ENCODE measurements around the gene CFAP74. TPM values are rescaled to one million over a fixed set of nuclear protein-coding genes. Genes with fewer than 3 reads are reported as not detected.
A peak's percentile ranks its signal among the peaks of the same experiment; 100 is the strongest.

Gene CFAP74
- total and polyA plus RNA-seq, 2 of the 13 experiments (the other 11 are each of a cell fraction or from before 2014, with no cell fraction given) = 0.27 to 0.62 TPM

DNA sequence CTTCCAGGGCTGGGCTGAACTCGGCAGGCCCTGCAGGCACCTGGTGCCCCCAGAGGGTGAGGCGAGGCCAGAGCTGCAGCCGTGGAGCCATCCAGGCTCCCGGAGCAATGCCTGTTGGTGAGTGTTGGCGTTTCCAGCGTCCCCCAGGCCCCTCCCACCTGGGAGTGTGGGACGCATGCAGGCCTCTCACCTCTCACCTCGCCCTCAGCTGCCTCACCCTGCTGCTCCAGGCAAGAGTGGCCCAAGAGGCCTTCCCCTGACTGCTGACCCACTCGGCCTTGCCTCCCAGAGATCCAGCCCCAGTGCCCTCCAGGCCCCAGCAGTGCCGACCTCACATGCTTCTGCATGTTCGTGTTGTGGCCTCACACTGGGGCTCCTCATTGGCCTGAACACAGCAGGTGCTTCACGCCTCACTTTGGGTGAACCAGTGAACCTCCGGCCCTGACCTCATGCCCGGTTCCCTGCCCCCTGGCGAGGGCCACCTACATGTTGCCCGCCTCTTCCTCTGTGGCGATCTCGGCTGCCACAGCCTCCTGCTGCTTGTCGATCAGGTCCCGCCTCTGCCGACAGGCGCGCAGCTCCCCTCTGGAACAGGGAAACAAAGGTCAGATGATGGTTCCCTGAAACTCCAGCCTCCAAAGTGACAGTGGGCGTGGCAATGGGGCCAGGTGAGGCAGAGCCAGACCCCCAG is 17.0 kb downstream of the CFAP74 start (continued):
- TF ChIP-seq MTA1 (CRISPR knock-in tag; IDR thresholded peaks at IDR 0.05; ENCODE audit: borderline replicate concordance) = no peak
- TF ChIP-seq, protein P1, sequence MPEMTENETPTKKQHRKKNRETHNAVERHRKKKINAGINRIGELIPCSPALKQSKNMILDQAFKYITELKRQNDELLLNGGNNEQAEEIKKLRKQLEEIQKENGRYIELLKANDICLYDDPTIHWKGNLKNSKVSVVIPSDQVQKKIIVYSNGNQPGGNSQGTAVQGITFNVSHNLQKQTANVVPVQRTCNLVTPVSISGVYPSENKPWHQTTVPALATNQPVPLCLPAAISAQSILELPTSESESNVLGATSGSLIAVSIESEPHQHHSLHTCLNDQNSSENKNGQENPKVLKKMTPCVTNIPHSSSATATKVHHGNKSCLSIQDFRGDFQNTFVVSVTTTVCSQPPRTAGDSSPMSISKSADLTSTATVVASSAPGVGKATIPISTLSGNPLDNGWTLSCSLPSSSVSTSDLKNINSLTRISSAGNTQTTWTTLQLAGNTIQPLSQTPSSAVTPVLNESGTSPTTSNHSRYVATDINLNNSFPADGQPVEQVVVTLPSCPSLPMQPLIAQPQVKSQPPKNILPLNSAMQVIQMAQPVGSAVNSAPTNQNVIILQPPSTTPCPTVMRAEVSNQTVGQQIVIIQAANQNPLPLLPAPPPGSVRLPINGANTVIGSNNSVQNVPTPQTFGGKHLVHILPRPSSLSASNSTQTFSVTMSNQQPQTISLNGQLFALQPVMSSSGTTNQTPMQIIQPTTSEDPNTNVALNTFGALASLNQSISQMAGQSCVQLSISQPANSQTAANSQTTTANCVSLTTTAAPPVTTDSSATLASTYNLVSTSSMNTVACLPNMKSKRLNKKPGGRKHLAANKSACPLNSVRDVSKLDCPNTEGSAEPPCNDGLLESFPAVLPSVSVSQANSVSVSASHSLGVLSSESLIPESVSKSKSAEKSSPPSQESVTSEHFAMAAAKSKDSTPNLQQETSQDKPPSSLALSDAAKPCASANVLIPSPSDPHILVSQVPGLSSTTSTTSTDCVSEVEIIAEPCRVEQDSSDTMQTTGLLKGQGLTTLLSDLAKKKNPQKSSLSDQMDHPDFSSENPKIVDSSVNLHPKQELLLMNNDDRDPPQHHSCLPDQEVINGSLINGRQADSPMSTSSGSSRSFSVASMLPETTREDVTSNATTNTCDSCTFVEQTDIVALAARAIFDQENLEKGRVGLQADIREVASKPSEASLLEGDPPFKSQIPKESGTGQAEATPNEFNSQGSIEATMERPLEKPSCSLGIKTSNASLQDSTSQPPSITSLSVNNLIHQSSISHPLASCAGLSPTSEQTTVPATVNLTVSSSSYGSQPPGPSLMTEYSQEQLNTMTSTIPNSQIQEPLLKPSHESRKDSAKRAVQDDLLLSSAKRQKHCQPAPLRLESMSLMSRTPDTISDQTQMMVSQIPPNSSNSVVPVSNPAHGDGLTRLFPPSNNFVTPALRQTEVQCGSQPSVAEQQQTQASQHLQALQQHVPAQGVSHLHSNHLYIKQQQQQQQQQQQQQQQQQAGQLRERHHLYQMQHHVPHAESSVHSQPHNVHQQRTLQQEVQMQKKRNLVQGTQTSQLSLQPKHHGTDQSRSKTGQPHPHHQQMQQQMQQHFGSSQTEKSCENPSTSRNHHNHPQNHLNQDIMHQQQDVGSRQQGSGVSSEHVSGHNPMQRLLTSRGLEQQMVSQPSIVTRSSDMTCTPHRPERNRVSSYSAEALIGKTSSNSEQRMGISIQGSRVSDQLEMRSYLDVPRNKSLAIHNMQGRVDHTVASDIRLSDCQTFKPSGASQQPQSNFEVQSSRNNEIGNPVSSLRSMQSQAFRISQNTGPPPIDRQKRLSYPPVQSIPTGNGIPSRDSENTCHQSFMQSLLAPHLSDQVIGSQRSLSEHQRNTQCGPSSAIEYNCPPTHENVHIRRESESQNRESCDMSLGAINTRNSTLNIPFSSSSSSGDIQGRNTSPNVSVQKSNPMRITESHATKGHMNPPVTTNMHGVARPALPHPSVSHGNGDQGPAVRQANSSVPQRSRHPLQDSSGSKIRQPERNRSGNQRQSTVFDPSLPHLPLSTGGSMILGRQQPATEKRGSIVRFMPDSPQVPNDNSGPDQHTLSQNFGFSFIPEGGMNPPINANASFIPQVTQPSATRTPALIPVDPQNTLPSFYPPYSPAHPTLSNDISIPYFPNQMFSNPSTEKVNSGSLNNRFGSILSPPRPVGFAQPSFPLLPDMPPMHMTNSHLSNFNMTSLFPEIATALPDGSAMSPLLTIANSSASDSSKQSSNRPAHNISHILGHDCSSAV (CRISPR knock-in tag; IDR thresholded peaks at IDR 0.05; ENCODE audit: borderline replicate concordance) = no peak
- no peak for TF ChIP-seq YEATS2 (CRISPR knock-in tag; IDR thresholded peaks at IDR 0.05; ENCODE audit: borderline replicate concordance)
- TF ChIP-seq MTF2 (CRISPR knock-in tag; IDR thresholded peaks at IDR 0.05; ENCODE audit: borderline replicate concordance) = no peak
- TF ChIP-seq U2AF1 (optimal IDR thresholded peaks at IDR 0.05; ENCODE audit: low read depth, low read length) = no peak
- no peak for TF ChIP-seq ZNF775 (CRISPR knock-in tag; IDR thresholded peaks at IDR 0.05; ENCODE audit: borderline replicate concordance)
- no peak for TF ChIP-seq ZNF530 (CRISPR knock-in tag; IDR thresholded peaks at IDR 0.05; ENCODE audit: low read depth)
- TF ChIP-seq, protein P2, sequence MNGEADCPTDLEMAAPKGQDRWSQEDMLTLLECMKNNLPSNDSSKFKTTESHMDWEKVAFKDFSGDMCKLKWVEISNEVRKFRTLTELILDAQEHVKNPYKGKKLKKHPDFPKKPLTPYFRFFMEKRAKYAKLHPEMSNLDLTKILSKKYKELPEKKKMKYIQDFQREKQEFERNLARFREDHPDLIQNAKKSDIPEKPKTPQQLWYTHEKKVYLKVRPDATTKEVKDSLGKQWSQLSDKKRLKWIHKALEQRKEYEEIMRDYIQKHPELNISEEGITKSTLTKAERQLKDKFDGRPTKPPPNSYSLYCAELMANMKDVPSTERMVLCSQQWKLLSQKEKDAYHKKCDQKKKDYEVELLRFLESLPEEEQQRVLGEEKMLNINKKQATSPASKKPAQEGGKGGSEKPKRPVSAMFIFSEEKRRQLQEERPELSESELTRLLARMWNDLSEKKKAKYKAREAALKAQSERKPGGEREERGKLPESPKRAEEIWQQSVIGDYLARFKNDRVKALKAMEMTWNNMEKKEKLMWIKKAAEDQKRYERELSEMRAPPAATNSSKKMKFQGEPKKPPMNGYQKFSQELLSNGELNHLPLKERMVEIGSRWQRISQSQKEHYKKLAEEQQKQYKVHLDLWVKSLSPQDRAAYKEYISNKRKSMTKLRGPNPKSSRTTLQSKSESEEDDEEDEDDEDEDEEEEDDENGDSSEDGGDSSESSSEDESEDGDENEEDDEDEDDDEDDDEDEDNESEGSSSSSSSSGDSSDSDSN (CRISPR knock-in tag; IDR thresholded peaks at IDR 0.05) = peak; percentile 72; the same call in 1 of the 2 replicates
- TF ChIP-seq ZNF382 (CRISPR knock-in tag; IDR thresholded peaks at IDR 0.05; ENCODE audit: borderline replicate concordance) = no peak
- TF ChIP-seq, protein P3, sequence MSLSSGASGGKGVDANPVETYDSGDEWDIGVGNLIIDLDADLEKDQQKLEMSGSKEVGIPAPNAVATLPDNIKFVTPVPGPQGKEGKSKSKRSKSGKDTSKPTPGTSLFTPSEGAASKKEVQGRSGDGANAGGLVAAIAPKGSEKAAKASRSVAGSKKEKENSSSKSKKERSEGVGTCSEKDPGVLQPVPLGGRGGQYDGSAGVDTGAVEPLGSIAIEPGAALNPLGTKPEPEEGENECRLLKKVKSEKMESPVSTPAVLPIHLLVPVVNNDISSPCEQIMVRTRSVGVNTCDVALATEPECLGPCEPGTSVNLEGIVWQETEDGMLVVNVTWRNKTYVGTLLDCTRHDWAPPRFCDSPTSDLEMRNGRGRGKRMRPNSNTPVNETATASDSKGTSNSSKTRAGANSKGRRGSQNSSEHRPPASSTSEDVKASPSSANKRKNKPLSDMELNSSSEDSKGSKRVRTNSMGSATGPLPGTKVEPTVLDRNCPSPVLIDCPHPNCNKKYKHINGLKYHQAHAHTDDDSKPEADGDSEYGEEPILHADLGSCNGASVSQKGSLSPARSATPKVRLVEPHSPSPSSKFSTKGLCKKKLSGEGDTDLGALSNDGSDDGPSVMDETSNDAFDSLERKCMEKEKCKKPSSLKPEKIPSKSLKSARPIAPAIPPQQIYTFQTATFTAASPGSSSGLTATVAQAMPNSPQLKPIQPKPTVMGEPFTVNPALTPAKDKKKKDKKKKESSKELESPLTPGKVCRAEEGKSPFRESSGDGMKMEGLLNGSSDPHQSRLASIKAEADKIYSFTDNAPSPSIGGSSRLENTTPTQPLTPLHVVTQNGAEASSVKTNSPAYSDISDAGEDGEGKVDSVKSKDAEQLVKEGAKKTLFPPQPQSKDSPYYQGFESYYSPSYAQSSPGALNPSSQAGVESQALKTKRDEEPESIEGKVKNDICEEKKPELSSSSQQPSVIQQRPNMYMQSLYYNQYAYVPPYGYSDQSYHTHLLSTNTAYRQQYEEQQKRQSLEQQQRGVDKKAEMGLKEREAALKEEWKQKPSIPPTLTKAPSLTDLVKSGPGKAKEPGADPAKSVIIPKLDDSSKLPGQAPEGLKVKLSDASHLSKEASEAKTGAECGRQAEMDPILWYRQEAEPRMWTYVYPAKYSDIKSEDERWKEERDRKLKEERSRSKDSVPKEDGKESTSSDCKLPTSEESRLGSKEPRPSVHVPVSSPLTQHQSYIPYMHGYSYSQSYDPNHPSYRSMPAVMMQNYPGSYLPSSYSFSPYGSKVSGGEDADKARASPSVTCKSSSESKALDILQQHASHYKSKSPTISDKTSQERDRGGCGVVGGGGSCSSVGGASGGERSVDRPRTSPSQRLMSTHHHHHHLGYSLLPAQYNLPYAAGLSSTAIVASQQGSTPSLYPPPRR (CRISPR knock-in tag; IDR thresholded peaks at IDR 0.05; ENCODE audit: borderline replicate concordance) = peak; percentile 36; the same call in 1 of the 2 replicates

All from HepG2 (cell line).